Measurements from ENCODE around the gene CERT1.

Gene CERT1

DNA sequence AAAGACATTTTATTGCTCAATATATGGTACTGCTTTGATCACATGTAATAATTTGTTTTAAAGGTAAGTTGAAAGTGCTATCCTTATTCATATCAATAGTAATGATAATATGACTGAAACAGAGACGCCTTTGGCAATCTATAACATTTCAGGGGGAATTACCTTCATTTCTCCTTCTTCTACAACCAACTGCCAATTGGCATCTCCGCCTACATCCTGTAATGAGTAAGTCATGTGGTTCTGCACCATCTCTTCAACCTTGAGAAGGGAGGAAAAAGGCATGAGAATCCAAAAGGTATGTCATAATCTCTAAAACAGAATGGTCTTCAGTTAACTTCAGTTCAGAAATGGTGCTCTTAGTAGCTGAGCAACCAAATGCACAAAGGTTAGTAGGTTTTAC is 122.0 kb downstream of the CERT1 start:
- Histone ChIP-seq H2AFZ (ENCODE audit: low read length) (no peak overlapping the region), H3K36me3 (ENCODE audit: insufficient read depth, low read length) (peaks cover 18% of the 10 kb centered on the region; the same call in 1 of the 2 replicates)

DNA sequence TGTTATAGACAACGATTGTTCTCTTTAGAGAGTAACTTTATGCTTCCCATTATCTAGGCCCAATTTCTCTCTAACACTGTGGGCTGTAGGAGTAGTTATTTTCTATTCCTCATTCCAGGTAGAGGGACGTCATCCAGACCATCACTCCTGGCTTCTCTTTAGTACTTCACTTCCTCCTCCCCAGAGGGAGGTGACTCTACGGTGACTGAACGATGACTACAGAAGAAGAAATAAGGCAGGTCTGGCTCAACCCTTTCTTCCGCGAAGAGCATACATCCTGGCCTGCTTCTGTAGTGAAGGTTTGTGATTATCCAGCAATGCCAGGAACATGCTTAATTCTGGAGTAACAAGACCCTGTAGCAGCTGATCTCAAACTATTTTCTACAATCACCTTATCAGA is 123.6 kb downstream of the CERT1 start:
- no peaks in the 10 kb centered on the region for H3K27me3 ChIP-seq (ENCODE audit: insufficient read depth, low read length)
- no peaks in the 10 kb centered on the region for H3K79me2 ChIP-seq (ENCODE audit: insufficient read depth, low read length)
- no peak for TF ChIP-seq EZH2 (IDR thresholded peaks at IDR 0.05; ENCODE audit: borderline replicate concordance, low read length)
- TF ChIP-seq, protein P1, sequence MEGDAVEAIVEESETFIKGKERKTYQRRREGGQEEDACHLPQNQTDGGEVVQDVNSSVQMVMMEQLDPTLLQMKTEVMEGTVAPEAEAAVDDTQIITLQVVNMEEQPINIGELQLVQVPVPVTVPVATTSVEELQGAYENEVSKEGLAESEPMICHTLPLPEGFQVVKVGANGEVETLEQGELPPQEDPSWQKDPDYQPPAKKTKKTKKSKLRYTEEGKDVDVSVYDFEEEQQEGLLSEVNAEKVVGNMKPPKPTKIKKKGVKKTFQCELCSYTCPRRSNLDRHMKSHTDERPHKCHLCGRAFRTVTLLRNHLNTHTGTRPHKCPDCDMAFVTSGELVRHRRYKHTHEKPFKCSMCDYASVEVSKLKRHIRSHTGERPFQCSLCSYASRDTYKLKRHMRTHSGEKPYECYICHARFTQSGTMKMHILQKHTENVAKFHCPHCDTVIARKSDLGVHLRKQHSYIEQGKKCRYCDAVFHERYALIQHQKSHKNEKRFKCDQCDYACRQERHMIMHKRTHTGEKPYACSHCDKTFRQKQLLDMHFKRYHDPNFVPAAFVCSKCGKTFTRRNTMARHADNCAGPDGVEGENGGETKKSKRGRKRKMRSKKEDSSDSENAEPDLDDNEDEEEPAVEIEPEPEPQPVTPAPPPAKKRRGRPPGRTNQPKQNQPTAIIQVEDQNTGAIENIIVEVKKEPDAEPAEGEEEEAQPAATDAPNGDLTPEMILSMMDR (IDR thresholded peaks at IDR 0.05; ENCODE audit: low read length): no peak
- H3K9ac ChIP-seq (ENCODE audit: low read length): no peak overlapping the region
- no peak overlapping the region for H3K4me2 ChIP-seq (ENCODE audit: low read length)
- H3K36me3 ChIP-seq (ENCODE audit: insufficient read depth, low read length): peaks cover 30% of the 10 kb centered on the region
- no peaks in the 10 kb centered on the region for H3K9me2 ChIP-seq (ENCODE audit: low read depth, low read length)
- H2AFZ ChIP-seq (ENCODE audit: low read length): no peak overlapping the region
- H3F3A ChIP-seq (ENCODE audit: insufficient read depth, low read length): no peaks in the 10 kb centered on the region
- H3K4me1 ChIP-seq (ENCODE audit: insufficient read depth, low read length, severe bottlenecking): no peaks in the 10 kb centered on the region
- no peak overlapping the region for H3K27ac ChIP-seq (ENCODE audit: low read depth, low read length, poor library complexity, severe bottlenecking)
- no peaks in the 10 kb centered on the region for H3K9me3 ChIP-seq (ENCODE audit: low read length)
- H3K4me3 ChIP-seq (ENCODE audit: low read depth, low read length, poor library complexity, severe bottlenecking): no peak overlapping the region
- H4K20me1 ChIP-seq (ENCODE audit: insufficient read depth, low read length): no peaks in the 10 kb centered on the region

More for the DNA sequence above, 122.0 kb downstream of the CERT1 start:
- Histone ChIP-seq H3K9ac (ENCODE audit: low read length) (no peak overlapping the region), H3K4me3 (ENCODE audit: low read depth, low read length, poor library complexity, severe bottlenecking) (no peak overlapping the region), H3K79me2 (ENCODE audit: insufficient read depth, low read length) (no peaks in the 10 kb centered on the region), H3K4me2 (ENCODE audit: low read length) (no peak overlapping the region), H3K9me2 (ENCODE audit: low read depth, low read length) (no peaks in the 10 kb centered on the region), H3K4me1 (ENCODE audit: insufficient read depth, low read length, severe bottlenecking) (no peaks in the 10 kb centered on the region), H3K9me3 (ENCODE audit: low read length) (no peaks in the 10 kb centered on the region), H3K27me3 (ENCODE audit: insufficient read depth, low read length) (no peaks in the 10 kb centered on the region), H4K20me1 (ENCODE audit: insufficient read depth, low read length) (no peaks in the 10 kb centered on the region), H3K27ac (ENCODE audit: low read depth, low read length, poor library complexity, severe bottlenecking) (no peak overlapping the region), H3F3A (ENCODE audit: insufficient read depth, low read length) (no peaks in the 10 kb centered on the region)
- TF ChIP-seq EZH2 (IDR thresholded peaks at IDR 0.05; ENCODE audit: borderline replicate concordance, low read length): no peak
- TF ChIP-seq, protein P1 (IDR thresholded peaks at IDR 0.05; ENCODE audit: low read length): no peak

DNA sequence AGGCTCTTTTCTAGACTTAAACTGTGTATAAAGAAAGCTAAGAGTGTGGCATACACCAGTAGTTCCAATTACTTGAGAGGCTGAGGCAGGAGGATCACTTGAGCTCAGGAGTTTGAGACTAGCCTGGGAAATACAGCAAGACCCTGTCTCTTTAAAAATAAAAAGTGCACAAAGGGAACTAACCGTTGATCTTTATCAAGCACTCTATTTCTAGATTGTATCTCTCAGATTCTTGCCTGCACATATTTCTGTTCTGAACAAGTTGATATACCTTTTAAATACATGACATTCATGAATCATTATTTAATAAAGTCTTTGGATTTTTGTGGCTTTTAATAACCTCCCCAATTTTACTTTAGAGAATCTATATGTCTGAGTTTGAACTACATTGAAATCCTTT is 127.2 kb downstream of the CERT1 start:
- TF ChIP-seq, protein P1 (IDR thresholded peaks at IDR 0.05; ENCODE audit: low read length): no peak
- no peak for TF ChIP-seq EZH2 (IDR thresholded peaks at IDR 0.05; ENCODE audit: borderline replicate concordance, low read length)
- H3K4me2 ChIP-seq (ENCODE audit: low read length): no peak overlapping the region

More for the DNA sequence above, 127.2 kb downstream of the CERT1 start:
- Histone ChIP-seq H3K36me3 (ENCODE audit: insufficient read depth, low read length) (peaks cover 52% of the 10 kb centered on the region), H3K4me1 (ENCODE audit: insufficient read depth, low read length, severe bottlenecking) (no peaks in the 10 kb centered on the region), H2AFZ (ENCODE audit: low read length) (no peak overlapping the region), H3K27me3 (ENCODE audit: insufficient read depth, low read length) (no peaks in the 10 kb centered on the region), H3K9me2 (ENCODE audit: low read depth, low read length) (no peaks in the 10 kb centered on the region), H4K20me1 (ENCODE audit: insufficient read depth, low read length) (no peaks in the 10 kb centered on the region), H3K79me2 (ENCODE audit: insufficient read depth, low read length) (no peaks in the 10 kb centered on the region), H3K4me3 (ENCODE audit: low read depth, low read length, poor library complexity, severe bottlenecking) (no peak overlapping the region), H3F3A (ENCODE audit: insufficient read depth, low read length) (no peaks in the 10 kb centered on the region), H3K9me3 (ENCODE audit: low read length) (no peaks in the 10 kb centered on the region), H3K9ac (ENCODE audit: low read length) (no peak overlapping the region), H3K27ac (ENCODE audit: low read depth, low read length, poor library complexity, severe bottlenecking) (no peak overlapping the region)

Data from OCI-LY1 (cell line).